Epithelial cell of esophagus (primary cell): ENCODE data around the gene VDAC1.

Experiments
- DNase-seq: peaks from one replicate; pipeline ENCODE4 v3.0.0; 2010; ENCODE audit warnings: low read depth
- H3K4me3 ChIP-seq: 2 replicates; pipeline ENCODE4 v1.5.1; 2011; ENCODE audit warnings: mild to moderate bottlenecking, low read length, control low read depth
- CTCF ChIP-seq: IDR thresholded peaks from 2 replicates; pipeline ENCODE4 v1.5.1; 2011; ENCODE audit warnings: low read depth, mild to moderate bottlenecking, low read length, control low read depth, inconsistent platforms; ENCODE audit not compliant: insufficient read depth; ENCODE audit errors: missing control alignments

The VDAC1 gene

GRCh38 chr5:134007581-134008265 lies 2.9 kb upstream of the VDAC1 start:
- TF ChIP-seq CTCF: no peak
- no peak overlapping the region for H3K4me3 ChIP-seq
- DNase-seq: no peak

GRCh38 chr5:134006115-134006514 lies 1.3 kb upstream of the VDAC1 start:
- TF ChIP-seq CTCF: no peak
- no peak overlapping the region for H3K4me3 ChIP-seq
- no peak for DNase-seq

GRCh38 chr5:134005417-134006061 lies 764 bp upstream of the VDAC1 start:
- H3K4me3 ChIP-seq: peak overlapping the region; percentile 81
- no peak for TF ChIP-seq CTCF
- DNase-seq: no peak

- H3K4me3 ChIP-seq: peak overlapping the region; percentile 81
- DNase-seq: peak; percentile 35
- TF ChIP-seq CTCF: no peak
Measured at GRCh38 chr5:134003817-134004625, 754 bp downstream of the VDAC1 start.

GRCh38 chr5:134003064-134003816 lies 1.5 kb downstream of the VDAC1 start:
- peak overlapping the region; percentile 81 for H3K4me3 ChIP-seq
- no peak for DNase-seq
- TF ChIP-seq CTCF: no peak

- TF ChIP-seq CTCF: no peak
- peak; percentile 39 for DNase-seq
- H3K4me3 ChIP-seq: peak overlapping the region; percentile 81
Measured at GRCh38 chr5:134001938-134002731, 2.6 kb downstream of the VDAC1 start.
